Mammary epithelial cell (primary cell): Measurements from ENCODE around the gene HPCAL1.

ENCODE experiments used
- EZH2 ChIP-seq: IDR thresholded peaks from 2 replicates; pipeline ENCODE4 v1.6.1; 2012; ENCODE audit warnings: low read length, inconsistent platforms, borderline replicate concordance
- TF ChIP-seq, protein P1 (sequence below), 2 donors: IDR thresholded peaks in 1 of 2; conservative IDR thresholded peaks in 1 of 2; 2 replicates each; pipeline ENCODE4 v1.5.1; 2011 to 2012; ENCODE audit warnings: inconsistent platforms in 2 of 2, low read length in 2 of 2, mild to moderate bottlenecking in 2 of 2, control low read depth in 1 of 2, low read depth in 1 of 2; ENCODE audit not compliant: insufficient read depth in 1 of 2; ENCODE audit errors: extremely low read depth in 1 of 2

DNA sequence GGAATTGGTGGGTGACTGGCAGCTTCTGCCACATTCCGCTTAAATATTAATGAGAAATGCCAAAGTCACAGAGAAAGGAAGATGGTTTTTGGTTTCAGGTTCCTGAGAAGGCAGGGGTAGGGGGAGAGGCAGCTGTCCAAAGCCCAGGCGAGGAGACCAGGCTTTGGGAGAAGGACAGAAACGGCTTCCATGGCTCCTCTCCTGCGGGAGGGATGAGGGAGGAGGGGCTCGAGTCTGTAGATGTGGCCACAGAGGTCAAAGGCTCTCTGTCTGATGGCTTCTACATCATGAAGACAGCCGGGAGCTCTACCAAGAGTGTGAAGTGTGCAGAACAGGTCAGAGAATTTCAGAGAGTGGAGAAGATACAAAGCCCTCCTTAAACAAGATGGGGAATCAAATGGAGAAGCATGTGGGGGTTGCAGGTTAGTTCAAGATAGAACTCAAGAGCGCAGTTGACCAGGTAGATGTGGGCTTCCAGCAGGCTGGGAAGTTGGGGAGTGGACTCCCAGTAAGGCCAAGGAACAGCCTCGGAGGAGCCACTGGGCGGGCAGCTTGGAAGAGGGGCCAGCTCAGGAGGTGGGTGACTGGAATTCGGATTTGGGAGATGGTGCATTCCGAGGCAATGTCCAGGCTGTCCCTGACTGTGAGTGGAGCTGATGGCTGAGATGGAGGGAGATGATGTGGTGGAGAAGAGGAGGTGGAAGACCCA is 23.8 kb upstream of the HPCAL1 start:
- TF ChIP-seq, protein P1, sequence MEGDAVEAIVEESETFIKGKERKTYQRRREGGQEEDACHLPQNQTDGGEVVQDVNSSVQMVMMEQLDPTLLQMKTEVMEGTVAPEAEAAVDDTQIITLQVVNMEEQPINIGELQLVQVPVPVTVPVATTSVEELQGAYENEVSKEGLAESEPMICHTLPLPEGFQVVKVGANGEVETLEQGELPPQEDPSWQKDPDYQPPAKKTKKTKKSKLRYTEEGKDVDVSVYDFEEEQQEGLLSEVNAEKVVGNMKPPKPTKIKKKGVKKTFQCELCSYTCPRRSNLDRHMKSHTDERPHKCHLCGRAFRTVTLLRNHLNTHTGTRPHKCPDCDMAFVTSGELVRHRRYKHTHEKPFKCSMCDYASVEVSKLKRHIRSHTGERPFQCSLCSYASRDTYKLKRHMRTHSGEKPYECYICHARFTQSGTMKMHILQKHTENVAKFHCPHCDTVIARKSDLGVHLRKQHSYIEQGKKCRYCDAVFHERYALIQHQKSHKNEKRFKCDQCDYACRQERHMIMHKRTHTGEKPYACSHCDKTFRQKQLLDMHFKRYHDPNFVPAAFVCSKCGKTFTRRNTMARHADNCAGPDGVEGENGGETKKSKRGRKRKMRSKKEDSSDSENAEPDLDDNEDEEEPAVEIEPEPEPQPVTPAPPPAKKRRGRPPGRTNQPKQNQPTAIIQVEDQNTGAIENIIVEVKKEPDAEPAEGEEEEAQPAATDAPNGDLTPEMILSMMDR (conservative IDR thresholded peaks at IDR 0.05 in 1 of 2, IDR thresholded peaks at IDR 0.05 in 1 of 2; ENCODE audit: extremely low read depth in 1 of 2, insufficient read depth in 1 of 2, low read depth in 1 of 2, low read length in 2 of 2), result no peak
- no peak for TF ChIP-seq EZH2
